Measurements from ENCODE around the gene APCDD1L.
"Not testable (repeated sequence)": the region's sequence is repeated elsewhere in the genome, so short reads cannot be mapped to it uniquely, and the experiment has no call there.

Gene APCDD1L

DNA sequence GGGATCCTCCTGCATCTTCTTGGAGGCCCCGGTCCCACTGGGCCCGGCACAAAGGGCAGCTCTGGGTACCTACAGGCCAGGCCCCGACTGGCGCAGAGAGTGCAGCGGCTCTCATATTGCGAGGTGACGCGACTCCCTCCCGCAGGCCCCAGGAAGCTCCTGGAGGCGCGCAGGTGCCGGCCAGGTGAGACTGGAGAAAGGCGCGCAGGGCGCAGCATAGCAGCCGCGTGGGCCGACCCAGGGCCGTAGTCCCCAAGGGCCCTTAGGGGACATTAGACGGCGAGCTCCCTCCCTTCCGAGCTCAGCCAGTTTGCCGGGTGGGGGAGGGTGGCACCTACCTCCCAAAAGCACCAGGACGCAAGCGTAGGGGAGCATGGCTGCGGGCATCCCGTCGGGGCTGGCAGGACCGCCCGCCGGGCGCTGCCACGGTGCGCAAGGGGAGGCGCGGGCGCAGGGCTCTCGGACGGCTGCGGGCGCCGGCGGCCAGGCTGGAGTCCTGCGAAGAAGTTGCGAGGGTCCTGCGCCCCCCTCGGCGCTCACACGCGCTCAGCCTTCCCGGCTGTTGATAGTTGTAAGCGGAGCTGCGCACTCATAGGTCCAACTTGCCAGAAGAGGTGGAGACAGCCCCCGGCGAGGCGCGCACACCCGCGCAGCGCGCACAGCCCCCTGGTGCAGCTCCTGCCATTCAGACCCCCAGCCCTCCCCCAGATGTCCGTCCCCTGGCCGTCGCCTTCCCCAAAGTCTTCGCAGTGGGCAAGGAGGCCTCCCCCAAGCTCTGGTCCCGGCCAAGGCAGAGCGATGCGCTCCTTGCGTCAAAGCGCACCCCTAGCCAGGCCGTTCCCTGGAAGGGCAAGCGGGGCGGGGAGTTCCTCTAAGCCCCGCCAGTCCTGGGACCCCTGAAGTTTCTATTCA is 622 bp downstream of the APCDD1L start:
- no peak for DNase-seq (ENCODE audit: low read depth)

- no peak for DNase-seq (ENCODE audit: low read depth)
These were observed 1.5 kb downstream of the APCDD1L start for GRCh38 chr20:58513580-58514285.

- DNase-seq (ENCODE audit: low read depth): no peak
These were observed 2.2 kb downstream of the APCDD1L start for GRCh38 chr20:58512808-58513552.

DNA sequence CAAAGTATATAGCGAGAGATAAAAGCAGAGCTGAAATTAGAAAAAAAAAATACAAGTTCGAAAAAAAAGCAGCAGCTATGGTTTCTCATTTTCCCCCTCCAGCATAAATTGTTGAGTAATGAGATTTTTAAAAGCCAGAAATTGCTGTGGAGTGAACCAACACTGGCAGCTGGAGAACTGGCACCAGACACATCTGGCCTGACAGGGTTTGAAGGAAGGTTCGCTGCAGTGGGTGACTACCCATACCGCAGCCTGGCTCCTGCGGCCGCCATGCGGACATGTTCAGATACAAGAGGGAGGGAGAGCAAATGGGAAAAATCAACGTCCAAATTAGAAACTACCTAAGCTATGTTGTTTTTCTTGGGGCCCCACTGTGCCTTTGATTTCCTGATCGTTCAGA is 3.3 kb downstream of the APCDD1L start:
- DNase-seq (ENCODE audit: low read depth): no peak

DNA sequence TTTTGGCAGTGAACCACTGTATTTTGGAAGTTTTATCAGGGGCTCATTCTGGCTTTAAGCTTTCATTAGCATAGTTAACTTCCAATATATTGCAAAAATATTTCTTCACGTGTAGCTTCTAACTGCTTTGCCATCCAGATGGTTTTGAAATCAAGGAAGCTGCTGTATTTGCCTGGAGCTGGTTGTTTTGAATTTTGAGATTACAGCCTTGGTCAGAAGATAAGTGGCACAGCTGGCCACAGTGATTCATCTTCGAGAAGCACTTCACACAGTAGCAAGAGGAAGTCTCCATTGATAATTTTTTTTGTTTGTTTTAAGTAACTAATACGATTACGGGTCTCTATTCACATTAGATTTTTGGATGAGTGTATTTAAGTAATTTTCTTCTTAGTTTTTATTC is 3.8 kb downstream of the APCDD1L start:
- no peak for DNase-seq (ENCODE audit: low read depth)

DNA sequence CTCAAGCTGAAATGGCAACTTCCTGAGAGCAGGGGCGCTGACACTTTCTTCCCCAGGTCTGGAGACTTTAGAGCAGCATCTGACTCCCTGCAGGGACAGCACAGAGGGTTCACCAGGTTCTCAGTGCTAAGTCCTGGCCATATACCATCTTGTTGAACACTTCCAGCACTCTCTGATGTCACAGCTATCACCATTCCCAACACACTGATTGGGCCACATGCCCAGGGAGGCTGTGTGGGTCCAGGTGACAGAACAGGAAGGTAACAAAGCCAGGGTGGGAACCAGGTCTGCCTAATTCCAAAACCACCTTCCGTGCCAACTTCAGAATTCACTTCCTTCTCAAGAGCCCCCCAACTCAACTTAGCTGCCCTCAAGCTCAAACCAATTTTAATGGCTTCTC is 4.3 kb downstream of the APCDD1L start:
- DNase-seq (ENCODE audit: low read depth): no peak

GRCh38 chr20:58508762-58509395 is 6.3 kb downstream of the APCDD1L start:
- no peak for DNase-seq (ENCODE audit: low read depth)

DNA sequence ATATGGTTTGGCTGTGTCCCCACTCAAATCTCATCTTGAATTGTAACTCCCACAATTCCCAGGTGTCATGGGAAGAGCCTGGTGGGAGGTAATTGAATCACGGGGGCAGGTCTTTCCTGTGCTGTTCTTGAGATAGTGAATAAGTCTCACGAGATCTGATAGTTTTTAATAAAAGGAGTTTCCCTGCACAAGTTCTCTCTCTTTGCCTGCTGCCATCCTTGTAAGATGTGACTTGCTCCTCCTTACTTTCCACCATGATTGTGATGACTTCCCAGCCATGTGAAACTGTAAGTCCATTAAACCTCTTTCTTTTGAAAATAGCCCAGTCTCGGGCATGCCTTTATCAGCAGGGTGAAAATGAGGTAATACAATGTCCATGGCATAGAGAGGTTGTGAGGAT is 8.2 kb downstream of the APCDD1L start:
- not testable (repeated sequence) for DNase-seq (ENCODE audit: low read depth)

DNA sequence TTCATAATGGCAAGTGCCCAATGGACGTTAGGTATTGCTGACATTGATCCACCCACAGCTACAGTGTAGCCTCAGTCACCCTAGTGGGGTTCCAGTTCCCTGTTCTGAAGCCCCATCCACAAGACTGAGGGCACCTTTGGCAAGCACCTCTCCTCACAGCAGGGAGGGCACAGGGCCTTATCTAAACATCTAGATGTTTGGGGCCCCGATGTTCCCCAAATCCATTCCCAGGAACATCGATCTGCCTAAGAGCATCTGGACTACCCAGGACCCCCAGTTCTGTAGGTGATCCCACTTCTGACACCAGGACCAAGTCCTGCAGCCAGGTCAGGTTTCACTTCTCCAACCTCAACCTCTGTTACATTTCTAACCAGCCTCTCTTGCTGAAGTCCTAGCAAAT is 10.6 kb downstream of the APCDD1L start:
- DNase-seq (ENCODE audit: low read depth): no peak

- no peak for DNase-seq (ENCODE audit: low read depth)
These were observed 11.5 kb downstream of the APCDD1L start for GRCh38 chr20:58503668-58504067.

DNA sequence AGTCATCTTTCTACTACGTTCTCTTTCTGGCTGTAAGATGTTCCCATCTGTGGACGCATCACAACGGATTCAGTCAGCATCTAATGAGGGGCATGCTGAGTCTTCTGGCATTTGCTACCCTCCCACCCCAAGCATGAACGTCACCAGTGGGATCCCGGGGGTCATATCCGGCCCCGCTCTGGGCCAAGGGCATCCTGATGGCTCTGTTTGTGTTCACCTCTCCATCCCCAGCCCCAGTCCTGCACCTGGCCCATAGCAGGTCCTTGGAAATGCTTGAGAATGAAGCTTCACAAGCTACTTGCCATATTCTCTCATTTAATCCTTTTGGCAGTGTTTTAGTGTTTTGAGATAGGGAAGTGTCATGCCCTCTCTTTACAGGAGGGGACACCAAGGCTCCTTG is 14.9 kb downstream of the APCDD1L start:
- no peak for DNase-seq (ENCODE audit: low read depth)

GRCh38 chr20:58498470-58499068 is 16.6 kb downstream of the APCDD1L start:
- no peak for DNase-seq (ENCODE audit: low read depth)

- no peak for DNase-seq (ENCODE audit: low read depth)
These were observed 17.3 kb downstream of the APCDD1L start for GRCh38 chr20:58497724-58498469.

- no peak for DNase-seq (ENCODE audit: low read depth)
These were observed 18.0 kb downstream of the APCDD1L start for GRCh38 chr20:58497076-58497641.

GRCh38 chr20:58496429-58496769 is 18.8 kb downstream of the APCDD1L start:
- no peak for DNase-seq (ENCODE audit: low read depth)

DNA sequence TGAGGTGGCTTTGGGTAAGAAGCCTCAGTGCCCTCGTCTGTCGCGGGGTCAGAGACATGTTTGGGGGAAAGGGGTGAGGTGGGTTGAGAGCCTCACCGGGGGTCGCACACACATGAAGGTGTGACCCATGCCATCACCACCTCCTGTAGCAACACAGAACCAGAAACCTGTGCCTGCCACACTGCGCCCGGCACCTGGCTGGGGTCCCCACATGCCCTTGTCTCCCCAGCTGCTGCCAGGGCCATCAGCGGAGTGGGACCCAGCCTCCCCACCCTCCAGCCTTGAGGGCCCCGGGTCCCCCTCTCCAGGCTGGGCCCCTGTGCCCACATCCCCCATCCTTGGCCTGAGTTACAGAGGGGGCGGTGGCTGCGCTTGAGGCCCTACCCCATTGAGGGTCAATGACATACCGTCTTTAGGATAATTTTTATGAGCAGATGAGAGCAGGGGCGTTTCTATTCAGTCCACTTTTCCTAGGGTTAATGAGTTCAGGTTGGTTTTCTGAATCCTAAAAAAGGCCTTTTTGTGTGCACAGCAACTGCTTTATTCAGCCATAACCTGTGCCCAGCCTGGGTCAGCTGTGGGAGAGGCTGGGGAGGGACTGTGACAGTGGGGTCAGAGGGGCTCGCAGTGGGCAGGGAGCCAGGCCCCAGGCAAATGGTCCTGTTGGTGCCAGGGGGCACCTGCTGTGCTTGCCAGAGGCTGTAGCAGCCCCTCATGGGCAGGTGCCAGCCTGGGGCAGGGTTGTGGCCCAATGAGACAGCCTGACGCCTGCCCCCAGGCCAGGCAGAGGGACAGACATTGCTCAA is 19.4 kb downstream of the APCDD1L start:
- DNase-seq (ENCODE audit: low read depth): no peak

DNA sequence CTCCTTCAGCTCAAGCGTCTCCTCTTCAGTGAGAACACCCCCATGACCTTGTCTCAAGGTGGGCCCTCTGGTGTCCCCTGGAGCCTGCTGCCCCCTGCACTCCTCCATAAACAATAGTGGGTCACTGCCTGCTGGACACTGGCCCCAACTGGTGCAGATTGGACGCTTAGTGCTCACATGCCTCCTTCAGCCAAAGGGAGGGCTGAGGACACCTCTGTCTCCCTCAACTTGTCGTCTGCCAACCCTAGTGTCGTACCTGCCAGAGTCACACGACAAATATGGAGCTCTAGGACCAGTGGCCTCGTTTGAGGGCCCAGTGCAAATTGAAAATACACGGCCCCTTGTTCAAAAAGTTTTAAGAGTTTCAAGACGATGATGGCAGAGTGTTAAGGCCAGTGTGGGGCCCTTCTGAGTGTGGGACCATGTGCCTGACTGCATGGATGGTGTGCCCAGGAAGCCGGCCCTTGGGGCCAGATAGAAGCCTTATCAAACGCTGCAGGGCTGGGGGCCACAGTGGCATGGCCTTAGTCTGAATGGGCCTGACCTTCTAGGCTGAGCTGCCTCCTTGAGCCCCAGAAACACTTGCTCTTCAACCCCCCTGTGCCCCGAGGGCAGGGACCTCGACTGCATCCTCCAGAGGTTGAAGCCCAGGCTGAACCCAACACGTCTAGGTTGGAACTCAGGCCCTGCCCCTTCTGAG is 20.1 kb downstream of the APCDD1L start:
- no peak for DNase-seq (ENCODE audit: low read depth)

DNA sequence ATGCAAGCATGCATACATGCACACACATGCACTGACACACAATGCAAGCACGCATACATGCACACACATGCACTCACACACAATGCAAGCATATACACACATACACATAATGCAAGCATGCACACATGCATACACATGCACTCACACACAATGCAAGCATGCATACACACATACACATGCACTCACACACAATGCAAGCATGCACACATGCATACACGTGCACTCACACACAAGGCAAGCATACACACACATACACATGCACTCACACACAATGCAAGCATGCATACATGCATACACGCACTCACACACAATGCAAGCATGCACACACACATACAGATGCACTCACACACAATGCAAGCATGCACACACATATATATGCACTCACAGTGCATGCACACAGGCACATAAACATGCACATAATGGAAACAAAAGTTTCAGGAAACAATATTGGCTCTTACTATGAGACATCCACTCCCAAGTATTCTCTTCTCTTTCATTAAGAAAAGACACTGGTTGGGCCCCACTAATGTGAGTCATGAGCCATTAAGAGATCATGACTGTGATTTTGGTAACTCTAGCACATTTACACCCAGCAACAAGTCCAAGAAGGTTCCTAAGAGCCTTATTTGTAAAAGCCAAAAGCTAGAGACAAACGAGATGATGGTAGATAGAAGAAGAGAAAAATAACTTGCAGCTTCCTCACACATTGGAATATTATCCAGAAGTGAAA is 22.2 kb downstream of the APCDD1L start:
- no peak for DNase-seq (ENCODE audit: low read depth)
